Ovary (tissue), 3 donors: ENCODE data around the gene ZNF341.

Experiments
- CTCF ChIP-seq, 3 donors: fragments of 450-650 bp in 2 of 3; fragments of 200-600 bp in 1 of 3; IDR thresholded peaks; one replicate each; pipeline versions ENCODE4 v1.5.1 to v1.8.0; 2016 to 2022; ENCODE audit warnings: antibody characterized with exemption in 3 of 3, mild to moderate bottlenecking in 1 of 3
- EP300 ChIP-seq: sonication (generic); formaldehyde crosslinking; IDR thresholded peaks from one replicate; pipeline ENCODE4 v1.6.1; 2017; ENCODE audit warnings: antibody characterized with exemption
- POLR2A ChIP-seq: fragments of 450-650 bp; IDR thresholded peaks from one replicate; pipeline ENCODE4 v1.6.1; 2017; ENCODE audit warnings: antibody characterized with exemption, mild to moderate bottlenecking, moderate library complexity
- donor health status: DM: no; HTN: no; CAD: no.

- TF ChIP-seq CTCF (IDR thresholded peaks at IDR 0.05), result no peak
- no peak for TF ChIP-seq POLR2A
- TF ChIP-seq EP300, result no peak
Observed at GRCh38 chr20:33721391-33722140, 10.2 kb upstream of the ZNF341 start.
